ENCODE data around the gene NAA35.

- TF ChIP-seq EZH2phosphoT487 (IDR thresholded peaks at IDR 0.05; ENCODE audit: borderline replicate concordance, low read length) (no peak), EZH2 (IDR thresholded peaks at IDR 0.05; ENCODE audit: low read length, unreplicated experiment) (no peak)
Measured at GRCh38 chr9:86061972-86062739, 121.2 kb downstream of the NAA35 start.
